Trophoblast cell (in vitro differentiated cells and primary cell): ENCODE measurements around the gene DENND6A.
"Not testable (repeated sequence)": the region's sequence is repeated elsewhere in the genome, so short reads cannot be mapped to it uniquely, and the experiment has no call there.

Experiments
- DNase-seq, 2 donors: peaks; one replicate each; pipeline ENCODE4 v3.0.0-alpha.2; 2016
- H2AFZ ChIP-seq: 2 replicates; pipeline ENCODE4 v1.6.1; 2013; ENCODE audit warnings: low read length, moderate library complexity, mild to moderate bottlenecking; ENCODE audit not compliant: insufficient read depth, poor library complexity
- H2AK5ac ChIP-seq: 2 replicates; pipeline ENCODE4 v1.6.1; 2013; ENCODE audit warnings: mild to moderate bottlenecking, low read length
- H2BK120ac ChIP-seq: 2 replicates; pipeline ENCODE4 v1.6.1; 2013; ENCODE audit warnings: low read length, mild to moderate bottlenecking, moderate library complexity; ENCODE audit not compliant: insufficient read depth, poor library complexity
- H2BK12ac ChIP-seq: 2 replicates; pipeline ENCODE4 v1.6.1; 2013; ENCODE audit warnings: mild to moderate bottlenecking, low read length, moderate library complexity
- H2BK5ac ChIP-seq: 2 replicates; pipeline ENCODE4 v1.6.1; 2013; ENCODE audit warnings: low read length, low read depth, moderate library complexity, mild to moderate bottlenecking; ENCODE audit not compliant: poor library complexity
- H3K14ac ChIP-seq: 2 replicates; pipeline ENCODE4 v1.6.1; 2013; ENCODE audit warnings: mild to moderate bottlenecking, low read length
- H3K18ac ChIP-seq: 2 replicates; pipeline ENCODE4 v1.6.1; 2013; ENCODE audit warnings: mild to moderate bottlenecking, low read length
- H3K23ac ChIP-seq: 2 replicates; pipeline ENCODE4 v1.6.1; 2013; ENCODE audit warnings: low read length
- H3K27ac ChIP-seq: 2 replicates; pipeline ENCODE4 v1.5.1; 2013; ENCODE audit warnings: low read depth, mild to moderate bottlenecking, inconsistent platforms, low read length, moderate library complexity
- H3K27me3 ChIP-seq: 2 replicates; pipeline ENCODE4 v1.6.1; 2013; ENCODE audit warnings: inconsistent platforms, mild to moderate bottlenecking, low read length, moderate library complexity; ENCODE audit not compliant: insufficient read depth
- H3K36me3 ChIP-seq, 2 experiments: 1 replicate in 1 of 2; 2 replicates in 1 of 2; pipeline ENCODE4 v1.6.1; 2013; ENCODE audit warnings: low read length in 2 of 2, mild to moderate bottlenecking in 2 of 2, moderate library complexity in 1 of 2; ENCODE audit not compliant: insufficient read depth in 2 of 2, control insufficient read depth in 1 of 2
- H3K4ac ChIP-seq: 2 replicates; pipeline ENCODE4 v1.6.1; 2013; ENCODE audit warnings: low read depth, mild to moderate bottlenecking, low read length, moderate library complexity
- H3K4me1 ChIP-seq, 2 experiments: 1 replicate in 1 of 2; 2 replicates in 1 of 2; pipeline ENCODE4 v1.6.1; 2013; ENCODE audit warnings: low read length in 2 of 2, mild to moderate bottlenecking in 2 of 2, moderate library complexity in 1 of 2; ENCODE audit not compliant: insufficient read depth in 2 of 2, control insufficient read depth in 1 of 2
- H3K4me2 ChIP-seq: 2 replicates; pipeline ENCODE4 v1.6.1; 2013; ENCODE audit warnings: inconsistent platforms, mild to moderate bottlenecking, low read length, moderate library complexity
- H3K4me3 ChIP-seq: 2 replicates; pipeline ENCODE4 v1.5.1; 2013; ENCODE audit warnings: mild to moderate bottlenecking, low read depth, low read length, inconsistent platforms
- H3K79me1 ChIP-seq: one replicate; pipeline ENCODE4 v1.6.1; 2013; ENCODE audit warnings: low read length
- H3K79me2 ChIP-seq: 2 replicates; pipeline ENCODE4 v1.6.1; 2013; ENCODE audit warnings: low read length, mild to moderate bottlenecking; ENCODE audit not compliant: control insufficient read depth, insufficient read depth, poor library complexity
- H3K9ac ChIP-seq: 2 replicates; pipeline ENCODE4 v1.6.1; 2013; ENCODE audit warnings: mild to moderate bottlenecking, low read length
- H3K9me3 ChIP-seq: 2 replicates; pipeline ENCODE4 v1.6.1; 2013; ENCODE audit warnings: low read depth, mild to moderate bottlenecking, control low read depth, inconsistent platforms, low read length; ENCODE audit not compliant: insufficient read depth
- H4K12ac ChIP-seq: 2 replicates; pipeline ENCODE4 v1.6.1; 2013; ENCODE audit warnings: low read depth, mild to moderate bottlenecking, low read length, moderate library complexity
- H4K8ac ChIP-seq: 2 replicates; pipeline ENCODE4 v1.6.1; 2013; ENCODE audit warnings: low read depth, mild to moderate bottlenecking, low read length, moderate library complexity
- H4K91ac ChIP-seq: one replicate; pipeline ENCODE4 v1.6.1; 2013; ENCODE audit warnings: low read depth, mild to moderate bottlenecking, low read length, moderate library complexity
- WGBS: extraction: QIAGEN DNeasy Blood & Tissue Kit; methylation state at CpG from one replicate; pipeline ENCODE4 v1.1.7; 2013; ENCODE audit warnings: missing lambda C conversion rate; ENCODE audit not compliant: insufficient read length, insufficient coverage; ENCODE audit errors: extremely low coverage; 5-methylcytosine and 5-hydroxymethylcytosine counted together

DENND6A gene

DNA sequence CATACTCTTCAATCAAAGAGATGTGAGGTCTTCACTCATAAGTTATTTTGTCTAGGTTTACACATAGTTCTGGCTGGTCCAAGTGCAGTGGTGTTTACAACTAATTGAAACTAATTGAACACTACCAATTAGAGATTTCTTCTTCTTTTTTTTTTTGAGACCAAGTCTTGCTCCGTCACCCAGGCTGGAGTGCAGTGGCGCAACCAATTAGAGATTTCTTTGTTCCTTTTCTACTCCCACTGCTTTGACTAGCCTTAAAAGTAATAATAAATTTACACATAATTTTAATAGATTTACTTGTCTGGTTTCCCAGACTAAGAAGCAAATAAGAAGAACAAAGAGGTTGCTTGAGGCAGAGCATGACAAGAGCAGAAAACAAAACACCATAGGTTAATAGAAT, 6.7 kb upstream of the DENND6A start:
- Histone ChIP-seq H4K91ac (no peak overlapping the region), H3K4me2 (no peak overlapping the region), H2AK5ac (no peak overlapping the region), H3K79me1 (no peaks in the 10 kb centered on the region), H3K4me1 (no peaks in the 10 kb centered on the region), H4K8ac (no peak overlapping the region), H3K18ac (no peak overlapping the region), H3K27ac (no peak overlapping the region), H3K79me2 (no peaks in the 10 kb centered on the region), H3K4ac (no peak overlapping the region), H2BK120ac (no peak overlapping the region), H3K9ac (no peak overlapping the region), H2BK5ac (no peak overlapping the region), H4K12ac (no peak overlapping the region), H3K23ac (no peak overlapping the region), H2BK12ac (no peak overlapping the region), H3K27me3 (no peaks in the 10 kb centered on the region), H3K14ac (no peak overlapping the region), H3K9me3 (no peaks in the 10 kb centered on the region), H3K4me3 (no peak overlapping the region), H2AFZ (no peak overlapping the region), H3K36me3 (no peaks in the 10 kb centered on the region)
- no peak for DNase-seq
- WGBS: no CpG with 5 or more reads among the region's 2 CpGs

DNA sequence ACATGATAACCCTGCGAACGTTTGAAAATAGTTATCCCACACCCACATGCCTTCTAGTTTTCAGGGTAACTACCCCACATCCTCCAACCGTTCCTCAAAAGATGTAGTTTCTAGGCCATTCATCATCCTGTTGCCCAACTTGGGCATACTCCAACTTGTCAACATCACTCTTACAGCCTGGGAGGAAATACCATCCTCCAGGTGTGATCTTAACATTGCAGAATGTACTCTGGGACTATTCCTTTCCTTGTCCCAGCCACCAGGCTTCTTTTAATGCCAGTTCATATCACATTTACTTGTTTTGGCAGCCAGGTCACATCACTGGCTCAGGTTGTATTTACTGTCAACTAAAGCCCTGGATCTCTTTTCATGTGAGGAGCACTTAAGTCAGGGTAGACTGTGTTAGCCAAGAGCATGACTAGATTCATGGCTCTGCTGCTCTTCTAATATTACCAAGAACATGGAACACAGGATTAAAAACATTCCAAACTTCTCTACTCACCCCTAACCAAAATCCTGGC, 4.0 kb upstream of the DENND6A start:
- no peak overlapping the region for H3K18ac ChIP-seq
- no CpG with 5 or more reads among the region's 3 CpGs for whole genome bisulfite sequencing

DNA sequence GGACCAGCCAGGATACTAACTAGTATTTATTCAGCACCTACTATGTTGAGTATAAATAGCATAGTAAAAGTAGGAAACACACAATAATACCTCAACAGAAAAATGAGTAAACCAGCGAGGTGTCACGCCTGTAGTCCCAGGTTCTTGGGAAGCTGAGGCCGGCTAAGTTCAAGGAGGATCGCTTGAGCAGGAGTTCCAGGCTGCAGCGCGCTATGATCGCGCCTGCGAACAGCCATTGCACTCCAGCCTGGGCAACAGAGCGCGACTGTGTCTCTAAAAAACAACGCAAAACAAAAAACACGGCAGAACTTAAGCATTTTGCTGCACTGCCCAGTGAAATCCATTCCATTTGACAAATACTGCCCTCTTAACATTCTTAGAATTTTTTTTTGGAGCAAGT, 1.3 kb upstream of the DENND6A start:
- Histone ChIP-seq H3K14ac (no peak overlapping the region), H2BK5ac (no peak overlapping the region), H3K4me3 (no peak overlapping the region), H3K18ac (no peak overlapping the region), H3K9me3 (no peaks in the 10 kb centered on the region), H3K4me1 (peaks cover 6 to 7% of the 10 kb centered on the region in 2 experiments), H4K91ac (no peak overlapping the region), H3K27ac (peak overlapping the region; percentile 42), H2BK120ac (no peak overlapping the region), H4K12ac (no peak overlapping the region), H3K79me1 (peaks cover 5% of the 10 kb centered on the region), H2BK12ac (no peak overlapping the region), H3K4ac (no peak overlapping the region), H2AFZ (no peak overlapping the region), H3K79me2 (peaks cover 3% of the 10 kb centered on the region), H4K8ac (no peak overlapping the region), H3K36me3 (no peaks in the 10 kb centered on the region), H3K9ac (no peak overlapping the region), H3K27me3 (no peaks in the 10 kb centered on the region), H2AK5ac (no peak overlapping the region), H3K4me2 (no peak overlapping the region), H3K23ac (no peak overlapping the region)
- WGBS: no CpG with 5 or more reads among the region's 13 CpGs
- no peak for DNase-seq

More for the DNA sequence above, 4.0 kb upstream of the DENND6A start:
- peaks cover 5% of the 10 kb centered on the region for H3K79me1 ChIP-seq
- H3K36me3 ChIP-seq: no peaks in the 10 kb centered on the region
- H3K4me1 ChIP-seq: peaks cover 5 to 6% of the 10 kb centered on the region in 2 experiments
- no peak overlapping the region for H3K4ac ChIP-seq
- H4K12ac ChIP-seq: no peak overlapping the region
- H3K9ac ChIP-seq: no peak overlapping the region
- no peak overlapping the region for H3K4me3 ChIP-seq
- H4K91ac ChIP-seq: no peak overlapping the region
- no peak overlapping the region for H3K14ac ChIP-seq
- H3K4me2 ChIP-seq: no peak overlapping the region
- H2AK5ac ChIP-seq: no peak overlapping the region
- H2BK5ac ChIP-seq: no peak overlapping the region
- no peak overlapping the region for H2AFZ ChIP-seq
- H4K8ac ChIP-seq: no peak overlapping the region
- no peak overlapping the region for H3K27ac ChIP-seq
- H3K23ac ChIP-seq: no peak overlapping the region
- peaks cover 3% of the 10 kb centered on the region for H3K79me2 ChIP-seq
- no peak overlapping the region for H2BK120ac ChIP-seq
- peak; percentile 28 to 50 for DNase-seq
- no peaks in the 10 kb centered on the region for H3K27me3 ChIP-seq
- H3K9me3 ChIP-seq: no peaks in the 10 kb centered on the region
- H2BK12ac ChIP-seq: no peak overlapping the region

DNA sequence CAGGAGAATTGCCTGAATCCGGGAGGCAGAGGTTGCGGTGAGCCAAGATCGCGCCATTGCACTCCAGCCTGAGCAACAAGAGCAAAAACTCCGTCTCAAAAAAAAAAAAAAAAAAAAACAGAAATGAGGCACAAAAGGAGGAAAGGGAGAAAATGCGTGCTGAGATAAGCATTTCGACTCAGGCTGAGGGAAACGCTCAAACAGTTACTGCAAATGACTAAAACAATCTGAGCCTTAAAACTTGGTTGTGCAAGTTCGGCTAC, 813 bp downstream of the DENND6A start:
- not testable (repeated sequence) for H4K12ac ChIP-seq, H2BK12ac ChIP-seq, H3K18ac ChIP-seq, H3K79me1 ChIP-seq, H3K79me2 ChIP-seq, H3K4ac ChIP-seq, H2BK120ac ChIP-seq, H2BK5ac ChIP-seq, H2AFZ ChIP-seq, H3K4me1 ChIP-seq, H3K9me3 ChIP-seq, H2AK5ac ChIP-seq, H3K23ac ChIP-seq, H4K91ac ChIP-seq, H4K8ac ChIP-seq, H3K27me3 ChIP-seq, DNase-seq, H3K36me3 ChIP-seq, H3K14ac ChIP-seq
- WGBS: no CpG with 5 or more reads among the region's 9 CpGs
- Histone ChIP-seq H3K4me3 (peak overlapping the region; percentile 71), H3K4me2 (peak overlapping the region; percentile 58), H3K27ac (peak overlapping the region; percentile 96), H3K9ac (peak overlapping the region; percentile 2)
